GM18507 (cell line): ENCODE results near the gene MYO1G.
"Not testable (repeated sequence)": the region's sequence is repeated elsewhere in the genome, so short reads cannot be mapped to it uniquely, and the experiment has no call there.

Experiments
- DNase-seq: peaks from one replicate; pipeline ENCODE4 v3.0.0; 2011; ENCODE audit warnings: low read depth; ENCODE audit not compliant: insufficient read length; ENCODE audit errors: extremely low spot score
- FAIRE-seq: peaks from 2 replicates; lab custom pipeline; 2011; peaks lifted over from hg19 to GRCh38; lab: Jason Lieb, UNC

The MYO1G gene

DNA sequence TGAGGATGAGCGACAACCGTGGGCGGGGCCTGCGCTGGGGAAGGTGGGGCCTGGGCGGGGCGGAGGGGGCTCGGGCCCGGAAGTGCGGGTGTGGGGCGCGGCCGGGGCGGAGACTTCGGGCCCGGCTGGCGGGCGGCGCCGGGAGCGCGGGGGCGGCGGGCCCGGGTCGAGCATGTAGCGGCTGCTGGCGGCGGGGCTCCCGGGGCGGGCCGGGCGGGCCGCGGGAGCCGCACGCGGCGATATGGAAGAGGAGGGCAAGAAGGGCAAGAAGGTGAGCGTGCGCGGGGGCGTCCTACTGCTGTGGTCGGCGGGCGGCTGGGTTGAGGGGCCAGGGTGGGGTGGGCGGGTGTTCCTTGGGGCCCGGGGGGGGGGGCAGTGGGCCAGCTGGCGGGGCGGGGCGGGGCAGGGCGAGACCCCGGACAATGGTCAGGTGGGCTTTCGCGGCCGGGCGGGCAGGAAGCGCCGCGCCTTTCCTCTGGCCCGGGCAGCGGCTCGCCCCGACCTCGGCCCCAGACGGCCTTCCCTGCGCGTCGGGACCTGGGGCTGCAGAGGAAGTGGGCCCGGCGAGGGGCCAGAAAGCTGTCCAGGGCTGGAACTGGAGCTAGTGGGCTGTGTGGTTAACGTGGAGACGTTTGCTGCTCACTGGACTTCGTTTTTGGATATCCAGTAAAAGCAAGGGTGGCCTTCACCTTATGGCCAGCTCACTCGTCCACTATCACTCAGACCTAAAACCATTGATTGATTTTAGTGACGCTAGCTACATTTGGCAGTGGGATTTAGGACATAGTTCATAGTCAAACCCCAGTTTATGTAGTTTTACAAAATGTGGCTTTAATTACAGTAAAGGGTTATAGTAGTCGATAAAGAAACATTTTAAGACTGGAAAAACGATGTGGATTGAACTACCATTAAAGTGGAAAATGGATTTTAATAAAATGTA, 21.5 kb upstream of the MYO1G start, which contains the start of gene CCM2:
Gene CCM2 (plus strand): TSS at position 109 of the 940 bp plus-strand sequence. CDS start 133 bp downstream, at position 242.
- FAIRE-seq = no peak
- no peak for DNase-seq

DNA sequence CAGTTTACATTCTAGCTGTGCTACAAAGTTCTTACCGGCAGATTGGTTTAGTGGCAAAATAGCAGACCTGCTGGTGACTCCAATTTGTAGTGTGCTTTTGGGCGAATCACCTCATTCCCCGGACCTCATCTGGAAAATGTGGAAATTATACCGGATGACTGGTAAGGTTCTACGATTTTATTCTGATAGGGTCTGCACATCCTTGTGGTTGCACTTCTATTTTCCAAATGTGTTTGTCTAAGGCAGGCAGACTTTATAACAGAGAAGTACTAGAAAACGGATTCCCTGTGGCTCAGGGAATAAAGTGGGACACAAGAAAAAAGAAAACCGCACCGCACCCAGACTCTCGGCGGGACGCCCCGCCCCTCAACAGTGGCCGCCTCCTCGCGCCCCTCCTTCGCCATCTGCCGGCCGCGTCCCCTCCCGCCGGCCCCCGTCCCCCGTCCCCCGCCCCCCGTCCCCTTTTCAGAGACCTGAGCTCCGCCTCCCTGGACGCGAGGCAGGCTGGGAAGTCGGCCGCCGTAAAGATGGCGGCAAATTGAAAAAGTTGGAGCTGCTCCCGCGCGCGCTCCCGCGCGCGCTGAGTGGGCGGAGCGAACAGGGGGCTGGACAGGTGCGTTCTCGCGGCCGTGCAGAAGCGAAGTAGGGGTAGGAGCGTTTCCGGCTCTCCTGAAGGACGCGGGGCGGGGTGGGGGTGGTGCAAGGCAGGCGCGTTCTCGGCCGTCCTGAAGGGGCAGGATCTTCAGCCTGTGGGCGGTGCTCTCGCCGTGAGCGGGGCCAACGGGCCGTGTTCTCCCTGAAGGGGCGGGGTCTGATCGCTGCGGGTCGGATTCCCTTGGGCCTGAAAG, 20.7 kb upstream of the MYO1G start:
- FAIRE-seq = peak; percentile 97
- DNase-seq = peak; percentile 75

DNA sequence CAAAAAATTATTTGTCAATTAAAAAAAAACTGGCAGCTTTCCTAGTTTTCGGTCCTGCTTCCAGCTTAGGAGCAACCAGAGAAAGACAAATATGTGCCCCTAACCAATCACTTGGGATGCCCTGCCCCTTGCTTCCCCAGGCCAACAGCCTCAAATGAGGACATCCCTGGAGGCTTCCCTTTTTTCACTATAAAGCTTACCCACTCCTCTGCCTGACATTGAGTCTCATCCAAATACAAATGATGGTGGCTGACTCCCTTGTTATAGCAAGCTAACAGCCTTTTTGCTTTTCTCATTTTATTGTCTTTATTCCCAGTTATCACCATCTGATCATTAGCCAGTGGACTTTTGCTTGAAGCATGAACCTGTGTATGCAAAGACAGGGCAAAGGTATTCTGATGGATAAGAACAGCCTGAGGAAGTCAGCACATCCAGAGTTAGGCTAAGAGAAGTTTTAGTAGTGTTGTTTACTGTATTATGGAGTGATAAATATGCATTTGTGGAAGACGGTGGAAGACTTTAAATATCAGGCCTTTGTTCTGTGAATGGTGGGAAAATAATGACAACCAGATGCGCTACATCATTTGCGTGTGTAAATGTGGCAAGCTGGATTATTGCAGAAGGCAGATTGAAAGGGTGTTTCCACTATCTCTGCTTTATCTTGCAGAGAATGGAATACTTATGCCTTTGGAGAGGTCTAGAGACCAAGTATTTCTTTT, 19.5 kb upstream of the MYO1G start:
- DNase-seq (no peak), FAIRE-seq (no peak)

DNA sequence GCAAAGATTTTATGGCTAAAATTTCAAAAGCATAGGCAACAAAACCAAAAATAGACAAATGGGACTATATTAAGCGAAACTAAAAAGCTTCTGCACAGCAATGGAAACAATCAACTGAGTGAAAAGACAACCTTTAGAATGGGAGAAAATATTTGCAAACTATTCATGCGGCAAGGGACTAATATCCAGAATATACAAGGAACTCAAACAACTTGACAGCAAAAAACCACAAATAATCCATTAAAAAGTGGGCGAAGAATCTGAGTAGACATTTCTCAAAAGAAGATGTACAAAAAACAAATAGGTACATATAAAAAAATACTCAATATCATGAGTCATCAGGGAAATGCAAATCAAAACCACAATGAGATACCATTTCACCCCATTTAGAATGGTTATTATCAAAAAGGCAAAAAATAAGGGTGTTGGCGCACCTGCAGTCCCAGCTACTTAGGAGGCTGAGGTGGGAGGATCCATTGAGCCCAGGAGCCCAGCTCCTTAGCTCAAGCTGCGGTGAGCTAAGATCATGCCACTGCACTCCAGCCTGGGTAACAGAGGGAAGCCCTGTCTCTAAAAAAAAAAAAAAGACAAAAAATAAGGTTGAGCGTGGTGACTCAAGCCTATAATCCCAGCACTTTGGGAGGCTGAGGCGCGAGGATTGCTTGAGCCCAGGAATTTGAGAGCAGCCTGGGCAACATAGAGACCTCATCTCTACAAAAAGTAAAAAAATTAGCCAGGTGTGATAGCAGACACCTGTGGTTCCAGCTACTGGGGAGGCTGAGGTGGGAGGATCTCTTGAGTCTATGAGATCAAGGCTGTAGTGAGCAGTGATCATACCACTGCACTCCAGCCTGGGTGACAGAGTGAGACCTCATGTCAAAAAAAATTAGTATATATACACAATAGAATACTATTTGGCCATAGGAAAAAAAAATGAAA, 17.0 kb upstream of the MYO1G start:
- FAIRE-seq (peak; percentile 80), DNase-seq (no peak)

DNA sequence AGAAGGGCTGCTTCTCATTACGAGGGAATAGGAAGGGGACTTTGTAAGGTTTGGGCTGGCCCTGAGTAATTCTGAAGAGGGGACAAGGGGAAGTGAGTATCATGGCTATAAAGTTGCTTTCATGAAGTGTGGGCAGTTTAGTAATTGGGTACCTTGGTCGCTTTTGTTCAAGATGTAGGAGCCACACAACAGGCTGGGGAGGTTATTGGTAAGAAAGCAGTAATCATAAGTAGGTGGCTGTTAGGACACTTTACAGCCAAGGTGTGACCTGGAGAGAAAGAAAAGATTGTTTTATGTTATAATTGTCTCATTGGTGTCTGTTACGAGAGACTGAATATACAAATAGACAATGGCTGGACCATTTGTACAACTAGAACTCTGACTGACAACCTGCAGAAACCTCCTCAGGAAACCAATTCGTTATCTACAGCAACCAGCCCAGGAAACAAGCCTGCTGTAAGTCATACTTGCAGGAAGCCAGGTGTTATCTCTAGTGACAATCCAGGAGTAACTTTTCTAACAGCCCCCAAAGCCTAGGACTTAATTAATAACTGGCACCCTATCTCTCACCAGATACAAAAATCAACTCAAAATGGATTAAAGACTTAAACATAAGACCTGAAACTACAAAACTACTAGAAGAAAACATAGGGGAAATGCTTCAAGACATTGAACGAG, 16.2 kb upstream of the MYO1G start:
- DNase-seq (no peak), FAIRE-seq (peak; percentile 15)

GRCh38 chr7:44992004-44992795, 13.4 kb upstream of the MYO1G start:
- DNase-seq, FAIRE-seq: not testable (repeated sequence)

GRCh38 chr7:44990109-44991023, 11.6 kb upstream of the MYO1G start:
- no peak for DNase-seq
- no peak for FAIRE-seq

DNA sequence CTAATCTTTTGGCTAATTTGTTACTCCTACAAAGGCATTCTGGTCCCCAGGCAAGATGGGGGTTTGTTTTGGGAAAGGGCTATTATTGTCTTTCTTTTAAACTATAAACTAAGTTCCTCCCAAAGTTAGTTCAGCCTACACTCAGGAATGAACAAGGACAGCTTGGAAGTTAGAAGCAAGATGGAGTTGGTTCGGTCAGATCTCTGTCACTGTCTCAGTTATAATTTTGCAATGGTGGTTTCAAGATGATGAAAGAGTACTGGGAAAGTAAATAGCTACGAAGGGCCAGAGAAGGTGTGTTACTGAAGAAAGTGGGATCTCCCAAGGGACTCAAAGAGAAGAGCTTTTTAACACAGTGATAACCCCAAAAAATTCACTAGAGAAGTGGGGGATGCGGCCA, 10.3 kb upstream of the MYO1G start:
- DNase-seq (no peak), FAIRE-seq (no peak)

GRCh38 chr7:44988701-44989100, 9.9 kb upstream of the MYO1G start:
- DNase-seq = no peak
- FAIRE-seq = no peak

DNA sequence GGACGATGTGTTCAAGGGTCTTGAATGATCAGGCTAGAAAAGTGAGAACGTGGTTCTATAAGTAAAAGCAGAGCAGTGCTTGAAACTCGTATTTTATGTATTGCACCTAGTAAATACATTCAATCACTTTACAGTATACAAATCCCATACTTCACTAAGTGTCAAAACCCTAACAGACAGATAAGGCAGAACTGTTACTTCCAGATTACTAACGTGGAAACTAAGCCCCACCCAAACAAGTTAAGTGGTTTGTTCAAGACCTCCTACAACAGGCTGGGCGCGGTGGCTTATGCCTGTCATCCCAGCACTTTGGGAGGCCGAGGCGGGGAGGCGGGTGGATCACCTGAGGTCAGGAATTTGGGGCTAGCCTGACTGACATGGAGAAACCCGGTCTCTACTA, 9.2 kb upstream of the MYO1G start:
- DNase-seq (no peak), FAIRE-seq (no peak)

DNA sequence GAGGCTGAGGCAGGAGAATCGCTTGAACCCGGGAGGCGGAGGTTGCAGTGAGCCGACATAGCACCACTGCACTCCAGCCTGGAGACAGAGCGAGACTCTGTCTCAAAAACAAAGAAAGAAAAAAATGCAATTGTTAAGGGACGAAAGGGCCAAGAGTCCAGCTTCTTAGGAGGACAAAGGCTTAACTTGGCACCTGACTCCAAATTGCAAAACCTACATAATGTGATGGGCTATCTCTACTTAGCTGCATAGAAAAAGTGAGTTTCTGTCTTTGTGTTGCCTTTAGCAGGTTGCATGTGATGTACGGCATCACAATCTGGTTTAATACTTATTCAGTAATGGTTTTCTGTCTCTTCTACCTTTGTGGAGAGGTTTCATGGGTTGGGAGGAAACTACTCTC, 8.6 kb upstream of the MYO1G start:
- FAIRE-seq (no peak), DNase-seq (no peak)

DNA sequence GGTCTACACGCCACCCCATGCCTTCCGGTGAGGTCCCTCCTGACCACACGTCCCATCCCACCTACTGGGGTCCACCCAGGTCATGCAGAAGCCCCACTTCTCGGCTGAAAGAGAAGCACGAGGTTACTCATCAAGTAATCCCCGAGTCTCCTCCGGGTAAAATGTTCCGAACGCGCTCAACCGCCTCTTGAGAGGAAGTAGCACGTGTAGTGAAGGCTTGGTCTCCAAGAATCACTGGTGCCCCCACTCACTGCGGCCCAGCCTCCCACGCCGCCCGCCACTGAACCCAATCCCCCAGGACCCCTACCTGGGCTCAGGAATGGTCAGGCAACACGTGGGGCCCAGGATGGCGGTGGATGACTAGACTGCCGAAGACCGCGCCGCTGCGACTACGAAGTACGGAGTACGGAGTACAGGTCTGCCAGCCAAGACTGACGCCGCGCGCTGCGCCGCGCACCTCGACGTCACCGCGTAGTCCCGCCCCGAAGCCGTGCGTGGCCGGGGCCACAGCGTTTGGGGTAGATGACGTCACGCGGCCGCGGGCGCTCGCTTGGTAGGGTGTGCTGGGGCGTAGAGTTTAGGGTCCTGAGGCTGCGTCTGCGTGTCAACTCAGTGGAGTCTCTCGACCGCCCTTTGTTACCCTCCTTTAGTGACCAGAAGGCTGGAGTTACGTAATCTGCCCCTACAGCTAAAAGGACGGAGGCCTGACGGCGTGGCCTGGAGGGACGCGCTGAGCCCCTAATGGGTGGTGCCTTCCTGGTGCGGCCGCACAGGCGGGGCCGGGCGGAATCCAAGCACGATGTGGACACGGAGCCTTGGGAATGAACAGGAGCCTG, 7.6 kb upstream of the MYO1G start:
- DNase-seq (peak; percentile 68), FAIRE-seq (peak; percentile 90)

GRCh38 chr7:44985900-44986217, 7.0 kb upstream of the MYO1G start:
- DNase-seq (no peak), FAIRE-seq (no peak)

DNA sequence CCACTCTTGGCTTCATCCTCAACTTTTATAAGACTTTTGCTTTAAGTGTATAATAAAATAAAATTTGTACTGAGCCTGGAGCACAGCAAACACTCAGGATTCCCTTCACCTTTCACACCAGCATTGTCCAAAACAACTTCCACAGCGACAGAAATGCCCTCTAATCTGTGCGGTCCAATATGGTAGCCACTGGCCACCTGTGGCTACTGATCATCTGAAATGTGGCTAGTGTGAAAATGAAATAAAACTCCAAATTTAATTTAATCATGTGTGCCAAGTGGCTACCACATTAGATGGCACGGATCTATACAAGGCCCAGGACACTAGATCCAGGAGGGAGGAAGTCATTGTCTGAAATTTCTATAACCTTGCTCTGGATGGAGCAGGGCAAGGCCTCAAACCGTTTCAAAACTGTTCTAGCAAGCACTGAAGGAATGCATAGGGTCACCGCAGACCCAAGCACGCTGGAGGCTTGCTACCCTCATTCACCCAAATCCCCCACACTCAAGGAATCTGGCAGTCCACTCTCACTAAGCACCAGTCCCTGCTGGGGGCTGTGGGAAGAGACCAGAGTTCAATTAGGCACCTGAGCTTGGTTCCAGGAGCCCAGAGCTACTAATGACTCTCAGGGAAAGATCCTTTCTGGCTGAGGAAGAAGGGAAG, 6.3 kb upstream of the MYO1G start:
- FAIRE-seq = no peak
- DNase-seq = no peak

DNA sequence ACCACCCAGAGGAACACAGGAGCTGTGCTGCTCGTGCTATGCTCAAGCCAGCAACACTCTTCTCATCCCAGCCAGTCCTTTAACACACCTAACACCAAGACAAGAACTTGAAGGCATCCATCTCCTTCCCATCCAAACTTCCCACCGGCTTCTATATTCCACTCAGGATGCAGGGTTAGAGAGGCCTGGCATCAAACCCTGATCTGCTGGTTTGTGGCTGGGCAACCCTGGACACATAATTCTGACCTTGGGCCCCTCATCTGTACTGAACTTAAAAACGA, 5.6 kb upstream of the MYO1G start:
- FAIRE-seq (no peak), DNase-seq (no peak)
